BE2C (cell line): ENCODE results near the gene DHRS13.
"Not testable (repeated sequence)": the region's sequence is repeated elsewhere in the genome, so short reads cannot be mapped to it uniquely, and the experiment has no call there.

Source experiments
- DNase-seq: peaks from one replicate; pipeline ENCODE4 v3.0.0-alpha.2; 2020
- H3K27me3 ChIP-seq: fragments of 250-450 bp; sonication (Bioruptor Pico); 2 replicates; pipeline ENCODE4 v1.5.1; 2020; ENCODE audit warnings: mild to moderate bottlenecking
- H3K36me3 ChIP-seq: fragments of 250-450 bp; sonication (Bioruptor Pico); 2 replicates; pipeline ENCODE4 v1.5.1; 2020; ENCODE audit warnings: mild to moderate bottlenecking
- H3K4me1 ChIP-seq: fragments of 250-450 bp; sonication (Bioruptor Pico); 2 replicates; pipeline ENCODE4 v1.5.1; 2020
- H3K4me3 ChIP-seq: 2 replicates; pipeline ENCODE4 v1.5.1; 2011; ENCODE audit warnings: low read depth, low read length
- H3K9me3 ChIP-seq: fragments of 250-450 bp; sonication (Bioruptor Pico); 2 replicates; pipeline ENCODE4 v1.5.1; 2020
- CTCF ChIP-seq: IDR thresholded peaks from 2 replicates; pipeline ENCODE4 v1.5.1; 2012; ENCODE audit warnings: mild to moderate bottlenecking, low read depth, low read length

Gene DHRS13

DNA sequence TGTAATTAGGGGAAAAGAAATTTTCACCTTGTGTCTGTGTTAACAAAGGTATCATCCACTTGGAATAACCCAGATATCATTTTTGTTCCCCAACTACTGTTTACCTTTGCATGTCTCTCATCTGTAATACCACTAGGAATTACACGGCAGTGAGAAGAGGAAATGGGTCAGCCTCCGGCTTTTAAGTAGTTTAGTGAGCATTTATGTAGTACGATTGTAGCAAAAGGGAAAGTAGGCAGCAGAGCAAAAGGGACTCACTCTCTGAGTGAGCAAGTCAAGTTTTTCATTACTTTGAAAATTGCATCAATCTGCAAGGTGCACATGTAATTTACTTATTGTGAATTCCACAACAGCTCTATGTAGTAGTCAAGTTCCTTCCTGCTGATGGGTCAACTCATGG lies 37.3 kb upstream of the DHRS13 start:
- H3K4me1 ChIP-seq, result no peaks in the 10 kb centered on the region
- no peak for DNase-seq
- H3K36me3 ChIP-seq, result peaks cover 9% of the 10 kb centered on the region
- H3K4me3 ChIP-seq, result no peak overlapping the region
- no peak for TF ChIP-seq CTCF
- no peaks in the 10 kb centered on the region for H3K27me3 ChIP-seq
- H3K9me3 ChIP-seq, result no peaks in the 10 kb centered on the region

GRCh38 chr17:28938552-28938951 lies 35.7 kb upstream of the DHRS13 start:
- no peaks in the 10 kb centered on the region for H3K27me3 ChIP-seq
- H3K36me3 ChIP-seq, result peaks cover 7% of the 10 kb centered on the region
- no peak for TF ChIP-seq CTCF
- H3K4me1 ChIP-seq, result no peaks in the 10 kb centered on the region
- no peak overlapping the region for H3K4me3 ChIP-seq
- no peak for DNase-seq
- no peaks in the 10 kb centered on the region for H3K9me3 ChIP-seq

DNA sequence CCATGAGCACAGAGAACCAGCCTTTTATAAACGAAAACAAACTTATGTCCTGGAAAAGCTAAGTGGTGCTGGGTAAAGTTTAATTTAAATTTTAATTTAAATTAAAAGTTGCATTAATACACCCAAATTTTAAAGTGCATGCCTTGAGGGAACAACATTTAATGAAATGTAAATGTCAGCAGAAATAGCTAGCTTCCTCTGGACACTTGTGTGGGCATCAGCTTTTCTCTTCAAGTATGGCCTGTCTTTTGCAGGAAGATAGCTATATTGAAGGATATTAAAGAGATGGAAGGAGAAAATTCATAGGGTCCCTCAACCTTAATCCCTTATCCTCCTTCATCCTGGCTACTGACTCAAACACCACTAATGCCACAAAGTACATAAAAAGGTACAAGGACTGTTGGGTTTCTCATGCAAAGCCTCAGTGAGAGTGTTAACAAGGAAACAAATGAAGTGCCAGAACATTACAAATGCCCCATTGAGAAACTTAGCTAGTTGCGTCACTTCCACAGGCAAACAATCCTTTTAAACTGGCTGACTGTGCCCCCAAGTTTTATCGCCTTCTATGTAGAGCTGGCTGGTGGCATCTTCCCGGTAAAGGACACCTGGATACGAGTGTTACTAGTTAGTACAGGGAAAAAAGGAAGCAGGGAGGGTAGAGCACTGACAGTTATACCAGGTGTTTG lies 34.3 kb upstream of the DHRS13 start:
- Histone ChIP-seq H3K36me3 (no peaks in the 10 kb centered on the region), H3K27me3 (no peaks in the 10 kb centered on the region), H3K9me3 (no peaks in the 10 kb centered on the region), H3K4me3 (no peak overlapping the region), H3K4me1 (no peaks in the 10 kb centered on the region)
- no peak for TF ChIP-seq CTCF
- no peak for DNase-seq

DNA sequence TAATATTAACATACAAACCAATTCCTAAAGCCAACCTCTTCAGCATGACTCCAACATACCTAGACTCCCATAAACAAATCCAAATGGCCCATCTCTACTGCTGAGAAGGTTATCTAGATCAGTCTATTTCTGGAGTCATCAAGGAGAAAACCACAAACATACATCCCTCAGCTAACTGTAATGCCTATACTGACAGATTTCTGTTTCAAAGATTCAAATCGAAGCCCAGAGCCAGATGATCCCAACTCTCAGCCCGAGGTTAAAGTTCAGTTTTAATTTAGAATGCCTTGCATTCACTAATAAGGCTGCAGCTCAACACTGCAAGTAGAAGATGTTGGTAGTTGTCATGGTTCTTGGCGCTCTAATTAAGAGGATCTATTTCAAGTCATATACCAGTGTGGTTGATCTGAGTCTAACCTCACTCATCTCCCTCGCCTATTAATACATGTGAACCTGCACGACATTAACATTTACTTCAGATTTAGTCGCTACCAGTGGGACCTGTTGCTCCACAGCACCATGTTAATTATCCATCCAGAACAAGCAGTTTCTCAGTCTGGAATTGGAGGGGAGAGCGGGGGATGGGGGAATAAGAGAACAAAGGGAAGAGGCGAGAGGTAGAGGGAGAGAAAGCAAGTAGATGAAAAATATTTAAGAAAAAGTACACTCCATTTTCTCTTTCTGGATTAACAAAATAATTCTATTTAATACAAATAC lies 33.0 kb upstream of the DHRS13 start:
- Histone ChIP-seq H3K4me1 (no peaks in the 10 kb centered on the region), H3K4me3 (no peak overlapping the region), H3K27me3 (no peaks in the 10 kb centered on the region), H3K36me3 (no peaks in the 10 kb centered on the region), H3K9me3 (no peaks in the 10 kb centered on the region)
- TF ChIP-seq CTCF, result no peak
- DNase-seq, result no peak

DNA sequence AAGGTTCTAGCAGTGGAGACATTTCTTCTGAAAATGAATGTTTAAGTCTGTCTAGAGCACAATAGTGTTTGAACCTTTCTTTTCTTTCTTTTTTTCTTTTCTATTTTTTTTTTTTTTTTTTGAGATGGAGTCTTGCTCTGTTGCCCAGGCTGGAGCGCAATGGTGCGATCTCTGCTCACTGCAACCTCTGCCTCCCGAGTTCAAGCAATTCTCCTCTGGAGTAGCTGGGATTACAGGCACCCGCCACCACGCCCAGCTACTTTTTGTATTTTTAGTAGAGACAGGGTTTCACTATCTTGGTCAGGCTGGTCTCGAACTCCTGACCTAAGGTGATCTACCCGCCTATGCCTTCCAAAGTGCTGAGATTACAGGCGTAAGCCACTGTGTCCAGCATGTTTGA lies 31.6 kb upstream of the DHRS13 start:
- DNase-seq, H3K4me1 ChIP-seq, H3K36me3 ChIP-seq: not testable (repeated sequence)

GRCh38 chr17:28929787-28930186 lies 26.9 kb upstream of the DHRS13 start:
- peaks cover 5% of the 10 kb centered on the region; the same call in 1 of the 2 replicates for H3K4me1 ChIP-seq
- TF ChIP-seq CTCF, result no peak
- H3K4me3 ChIP-seq, result no peak overlapping the region
- no peaks in the 10 kb centered on the region for H3K36me3 ChIP-seq
- DNase-seq, result peak; percentile 24
- no peaks in the 10 kb centered on the region for H3K27me3 ChIP-seq
- H3K9me3 ChIP-seq, result no peaks in the 10 kb centered on the region

More for the DNA sequence above, 31.6 kb upstream of the DHRS13 start:
- H3K4me3 ChIP-seq, H3K27me3 ChIP-seq, H3K9me3 ChIP-seq: not testable (repeated sequence)
